K562 (cell line): ENCODE results near the gene GPRIN2.

Source experiments
- EP300 ChIP-seq: IDR thresholded peaks from 2 replicates; pipeline ENCODE4 v1.6.1; 2012; ENCODE audit warnings: low read length, improper control_type of control experiment
- ETV6 ChIP-seq, 3 experiments: fragments of 150-350 bp in 1 of 3; sonication (generic) in 1 of 3; formaldehyde crosslinking in 1 of 3; IDR thresholded peaks; 2 replicates each; pipeline versions ENCODE4 v1.6.1 to v1.8.0; 2014 to 2022; ENCODE audit warnings: borderline replicate concordance in 2 of 3, low read depth in 2 of 3, antibody characterized with exemption in 1 of 3, low read length in 1 of 3, mild to moderate bottlenecking in 1 of 3, missing genetic modification reagents in 1 of 3
- EWSR1 ChIP-seq: fragments of 450-650 bp; IDR thresholded peaks from 2 replicates; pipeline ENCODE4 v1.6.1; 2018; ENCODE audit warnings: borderline replicate concordance, mild to moderate bottlenecking, low read depth, moderate library complexity; ENCODE audit not compliant: partially characterized antibody
- FUS ChIP-seq: fragments of 200-400 bp; formaldehyde crosslinking; optimal IDR thresholded peaks from 2 replicates; pipeline ENCODE3; 2017; ENCODE audit warnings: low read depth, low read length
- ZNF785 ChIP-seq: fragments of 250-450 bp; sonication (Bioruptor Pico); IDR thresholded peaks from 2 replicates; pipeline ENCODE4 v1.4.0; 2020; ENCODE audit warnings: mild to moderate bottlenecking

- no peak for TF ChIP-seq FUS
- TF ChIP-seq ZNF785 (CRISPR knock-in tag), result no peak
- 0 out of 2 replicates have a peak, but pooled peaks have one; percentile 29 for TF ChIP-seq EP300
- TF ChIP-seq ETV6 (IDR thresholded peaks at IDR 0.05; ENCODE audit: borderline replicate concordance in 1 of 2, low read depth in 2 of 2, low read length in 1 of 2), result no peak
- TF ChIP-seq ETV6 (CRISPR knock-in tag; IDR thresholded peaks at IDR 0.05; ENCODE audit: borderline replicate concordance), result no peak
- TF ChIP-seq EWSR1, result no peak
These were observed 5.4 kb downstream of the GPRIN2 start for GRCh38 chr10:46550795-46551700.
